ENCODE data around the gene STBD1.

DNA sequence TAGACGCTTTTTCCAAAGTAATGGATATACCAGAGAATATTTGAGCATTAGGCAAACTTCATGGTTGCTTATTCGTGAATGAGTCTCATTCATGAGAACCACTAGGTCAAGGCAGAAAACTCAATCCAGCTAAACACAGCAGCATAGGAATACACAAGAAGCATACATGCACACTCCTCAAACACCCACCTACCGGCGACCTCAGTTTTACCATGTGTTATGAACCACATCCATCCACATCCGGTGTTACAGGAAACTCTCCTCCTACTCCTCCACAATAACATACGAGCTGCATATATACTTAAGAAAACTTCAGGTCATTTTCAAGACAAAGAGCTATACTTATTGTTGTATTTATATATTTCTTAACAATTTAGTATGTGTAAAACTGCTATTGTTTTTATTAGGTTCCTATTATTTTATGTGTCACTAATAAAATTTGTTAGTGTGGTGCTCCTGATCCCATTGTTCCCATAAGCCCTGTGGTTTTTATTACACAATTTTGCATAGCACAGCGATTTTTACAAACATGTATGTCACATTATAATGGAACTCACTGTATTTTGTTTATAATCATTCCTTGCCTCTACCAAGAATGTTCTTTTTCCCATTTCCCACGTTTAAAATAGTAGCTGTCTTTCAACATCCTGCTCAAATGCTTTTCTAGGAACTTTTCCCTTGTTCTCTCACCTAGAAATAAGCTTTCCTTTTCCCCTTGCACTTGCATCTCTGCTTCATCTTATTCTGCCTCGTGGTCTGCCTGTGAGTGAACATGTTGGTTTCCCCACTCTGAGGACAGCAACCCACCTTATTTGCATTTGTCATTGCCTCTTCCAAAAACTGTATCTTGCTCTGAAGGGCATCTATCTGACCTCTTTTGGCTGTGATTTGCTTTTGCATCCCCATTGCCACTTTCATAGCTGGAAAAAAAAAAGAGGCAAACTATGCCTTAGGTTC lies 48.3 kb downstream of the STBD1 start:
- TF ChIP-seq POLR2AphosphoS5 (IDR thresholded peaks at IDR 0.05; ENCODE audit: low read depth), result no peak
- TF ChIP-seq, protein P1, sequence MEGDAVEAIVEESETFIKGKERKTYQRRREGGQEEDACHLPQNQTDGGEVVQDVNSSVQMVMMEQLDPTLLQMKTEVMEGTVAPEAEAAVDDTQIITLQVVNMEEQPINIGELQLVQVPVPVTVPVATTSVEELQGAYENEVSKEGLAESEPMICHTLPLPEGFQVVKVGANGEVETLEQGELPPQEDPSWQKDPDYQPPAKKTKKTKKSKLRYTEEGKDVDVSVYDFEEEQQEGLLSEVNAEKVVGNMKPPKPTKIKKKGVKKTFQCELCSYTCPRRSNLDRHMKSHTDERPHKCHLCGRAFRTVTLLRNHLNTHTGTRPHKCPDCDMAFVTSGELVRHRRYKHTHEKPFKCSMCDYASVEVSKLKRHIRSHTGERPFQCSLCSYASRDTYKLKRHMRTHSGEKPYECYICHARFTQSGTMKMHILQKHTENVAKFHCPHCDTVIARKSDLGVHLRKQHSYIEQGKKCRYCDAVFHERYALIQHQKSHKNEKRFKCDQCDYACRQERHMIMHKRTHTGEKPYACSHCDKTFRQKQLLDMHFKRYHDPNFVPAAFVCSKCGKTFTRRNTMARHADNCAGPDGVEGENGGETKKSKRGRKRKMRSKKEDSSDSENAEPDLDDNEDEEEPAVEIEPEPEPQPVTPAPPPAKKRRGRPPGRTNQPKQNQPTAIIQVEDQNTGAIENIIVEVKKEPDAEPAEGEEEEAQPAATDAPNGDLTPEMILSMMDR (conservative IDR thresholded peaks at IDR 0.05; ENCODE audit: low read depth in 2 of 2), result no peak
- TF ChIP-seq JUNB (IDR thresholded peaks at IDR 0.05; ENCODE audit: unreplicated experiment), result no peak
- TF ChIP-seq EZH2phosphoT487 (IDR thresholded peaks at IDR 0.05; ENCODE audit: unreplicated experiment), result no peak

All from GM23338 (cell line).